ENCODE results near the gene RND2. TPM values are rescaled to one million over a fixed set of nuclear protein-coding genes. Genes with fewer than 3 reads are reported as not detected.
A peak's percentile ranks its signal among the peaks of the same experiment; 100 is the strongest.

RND2 gene
- total and polyA plus RNA-seq, 2 of the 13 experiments (the other 11 are each of a cell fraction or from before 2014, with no cell fraction given), result 0.05 to 0.11 TPM

DNA sequence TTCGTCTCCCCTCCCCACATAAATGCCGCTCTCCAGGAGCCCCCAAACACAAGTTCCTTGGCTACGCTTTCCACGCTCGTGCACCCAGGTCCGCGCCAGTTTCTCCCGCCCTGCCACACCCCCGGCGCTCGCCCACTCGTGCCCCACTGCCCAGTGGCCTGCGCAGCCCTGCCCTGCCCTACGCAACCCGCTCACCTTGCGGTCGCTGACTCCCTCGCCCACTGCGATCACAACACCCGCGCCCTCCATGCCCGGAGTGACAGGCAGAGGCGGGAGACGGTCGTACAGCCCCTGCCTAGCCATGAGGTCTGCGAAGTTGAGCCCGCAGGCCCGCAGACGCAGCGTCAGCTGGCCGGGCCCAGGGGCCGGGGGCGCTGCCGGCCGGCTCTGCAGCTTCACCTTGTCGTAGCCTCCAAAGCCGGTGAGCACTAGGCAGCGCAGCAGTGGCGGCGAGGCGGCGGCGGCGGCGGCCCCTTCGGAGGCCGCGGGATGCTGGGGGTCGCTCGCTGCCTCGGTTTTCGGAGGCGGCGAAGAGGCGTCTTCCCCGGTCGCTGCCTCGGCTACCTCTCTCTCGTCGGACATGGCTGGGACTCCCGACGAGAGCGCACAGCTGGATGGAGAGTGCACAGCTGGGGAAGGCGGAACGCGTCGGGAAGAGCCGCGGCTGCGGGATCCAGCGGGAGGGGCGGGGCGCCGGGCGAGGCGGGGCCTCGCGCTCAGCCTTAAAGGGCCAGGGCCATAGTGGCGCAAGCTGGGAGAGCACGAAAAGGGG is 3.1 kb upstream of the RND2 start, which contains the start of gene VAT1:
TSS of gene VAT1 (minus strand) at position 645 of the 772 bp plus-strand sequence. CDS start at position 582, 63 bp downstream.
- H3K9ac ChIP-seq (ENCODE audit: insufficient read depth, low read depth, low read length), result peak within 1 kb of the TSS; percentile 94
- H3K36me3 ChIP-seq (replicated peaks in 1 of 2; ENCODE audit: control insufficient read depth in 1 of 2, insufficient read depth in 2 of 2, low read length in 2 of 2), result peaks cover 10 to 29% of the 10 kb centered on the region in 2 experiments
- CTCF ChIA-PET (ENCODE audit: low intra/inter-chr PET ratio, low total read pairs), result no interaction called here
- H3K4me2 ChIP-seq (ENCODE audit: low read depth, low read length), result peak within 1 kb of the TSS; percentile 80
- peaks cover 26% of the 10 kb centered on the region for H3K79me2 ChIP-seq (ENCODE audit: insufficient read depth, low read length)
- DNase-seq (ENCODE audit: low spot score), result peak; percentile 72
- intact Hi-C loops (cut with micrococcal nuclease; ENCODE audit: unreplicated experiment) (loop anchor here (1.0 to 5.0 kb wide), 3 partner anchors 12 to 310 kb away; partner anchors contain the start of gene TMEM106A), in situ Hi-C loops (cut with HindIII; ENCODE audit: extremely low pct_ligation_motif_present, low pct_unique_long_range_greater_than_20kb) (no loop called here)
- H3K4me1 ChIP-seq (ENCODE audit: insufficient read depth, low read length), result peaks cover 45% of the 10 kb centered on the region
- peak within 1 kb of the TSS; percentile 96 to 100 (median 100) for H3K4me3 ChIP-seq (replicated peaks in 1 of 3; ENCODE audit: insufficient read depth in 1 of 3, low read depth in 2 of 3, low read length in 3 of 3)
- WGBS (ENCODE audit: low lambda C conversion rate), result 1% methylated on average over 28 of the region's 80 CpGs
- POLR2A ChIA-PET, result interaction anchor here (0.5 to 4.5 kb wide), 19 partner anchors 9 to 346 kb away, joined by 3 to 55 read pairs (median 6); partner anchors contain the start of genes IFI35, NBR1, RPL27 and TMEM106A
- TSS peak; percentile 60 for BruUV-seq (replicated peaks)
- no peaks in the 10 kb centered on the region; a peak in 1 of 5 replicates for H3K27me3 ChIP-seq (ENCODE audit: control insufficient read depth in 1 of 2, insufficient read depth in 2 of 2, low read length in 2 of 2)
- no peak within 1 kb of the TSS for H2AFZ ChIP-seq (ENCODE audit: low read length)
- FAIRE-seq, result peak; percentile 60
- H3K9me3 ChIP-seq (ENCODE audit: low read length), result no peaks in the 10 kb centered on the region
- no peaks in the 10 kb centered on the region for H4K20me1 ChIP-seq (ENCODE audit: insufficient read depth, low read length)
- ATAC-seq, result peak; percentile 83
- peak within 1 kb of the TSS; percentile 70 for H3K27ac ChIP-seq (ENCODE audit: extremely low read length, insufficient read depth, low read length)
- TF ChIP-seq EEA1 (CRISPR knock-in tag; IDR thresholded peaks at IDR 0.05; ENCODE audit: borderline replicate concordance) (peak; percentile 90; the same call in 1 of the 2 replicates), FOXK1 (CRISPR knock-in tag; IDR thresholded peaks at IDR 0.05; ENCODE audit: borderline replicate concordance, low read depth) (peak; percentile 48; the same call in 1 of the 2 replicates), FOXO1 (CRISPR knock-in tag; IDR thresholded peaks at IDR 0.05) (0 out of 2 replicates have a peak, but pooled peaks have one; percentile 47), IKZF4 (CRISPR knock-in tag; IDR thresholded peaks at IDR 0.05; ENCODE audit: borderline replicate concordance, low read depth, not compliant biosample characterization) (peak; percentile 84), CHCHD3 (CRISPR knock-in tag; IDR thresholded peaks at IDR 0.05) (no peak)
- TF ChIP-seq, protein P1, sequence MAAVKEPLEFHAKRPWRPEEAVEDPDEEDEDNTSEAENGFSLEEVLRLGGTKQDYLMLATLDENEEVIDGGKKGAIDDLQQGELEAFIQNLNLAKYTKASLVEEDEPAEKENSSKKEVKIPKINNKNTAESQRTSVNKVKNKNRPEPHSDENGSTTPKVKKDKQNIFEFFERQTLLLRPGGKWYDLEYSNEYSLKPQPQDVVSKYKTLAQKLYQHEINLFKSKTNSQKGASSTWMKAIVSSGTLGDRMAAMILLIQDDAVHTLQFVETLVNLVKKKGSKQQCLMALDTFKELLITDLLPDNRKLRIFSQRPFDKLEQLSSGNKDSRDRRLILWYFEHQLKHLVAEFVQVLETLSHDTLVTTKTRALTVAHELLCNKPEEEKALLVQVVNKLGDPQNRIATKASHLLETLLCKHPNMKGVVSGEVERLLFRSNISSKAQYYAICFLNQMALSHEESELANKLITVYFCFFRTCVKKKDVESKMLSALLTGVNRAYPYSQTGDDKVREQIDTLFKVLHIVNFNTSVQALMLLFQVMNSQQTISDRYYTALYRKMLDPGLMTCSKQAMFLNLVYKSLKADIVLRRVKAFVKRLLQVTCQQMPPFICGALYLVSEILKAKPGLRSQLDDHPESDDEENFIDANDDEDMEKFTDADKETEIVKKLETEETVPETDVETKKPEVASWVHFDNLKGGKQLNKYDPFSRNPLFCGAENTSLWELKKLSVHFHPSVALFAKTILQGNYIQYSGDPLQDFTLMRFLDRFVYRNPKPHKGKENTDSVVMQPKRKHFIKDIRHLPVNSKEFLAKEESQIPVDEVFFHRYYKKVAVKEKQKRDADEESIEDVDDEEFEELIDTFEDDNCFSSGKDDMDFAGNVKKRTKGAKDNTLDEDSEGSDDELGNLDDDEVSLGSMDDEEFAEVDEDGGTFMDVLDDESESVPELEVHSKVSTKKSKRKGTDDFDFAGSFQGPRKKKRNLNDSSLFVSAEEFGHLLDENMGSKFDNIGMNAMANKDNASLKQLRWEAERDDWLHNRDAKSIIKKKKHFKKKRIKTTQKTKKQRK (IDR thresholded peaks at IDR 0.05; ENCODE audit: low read length), result no peak
- TF ChIP-seq, protein P2, sequence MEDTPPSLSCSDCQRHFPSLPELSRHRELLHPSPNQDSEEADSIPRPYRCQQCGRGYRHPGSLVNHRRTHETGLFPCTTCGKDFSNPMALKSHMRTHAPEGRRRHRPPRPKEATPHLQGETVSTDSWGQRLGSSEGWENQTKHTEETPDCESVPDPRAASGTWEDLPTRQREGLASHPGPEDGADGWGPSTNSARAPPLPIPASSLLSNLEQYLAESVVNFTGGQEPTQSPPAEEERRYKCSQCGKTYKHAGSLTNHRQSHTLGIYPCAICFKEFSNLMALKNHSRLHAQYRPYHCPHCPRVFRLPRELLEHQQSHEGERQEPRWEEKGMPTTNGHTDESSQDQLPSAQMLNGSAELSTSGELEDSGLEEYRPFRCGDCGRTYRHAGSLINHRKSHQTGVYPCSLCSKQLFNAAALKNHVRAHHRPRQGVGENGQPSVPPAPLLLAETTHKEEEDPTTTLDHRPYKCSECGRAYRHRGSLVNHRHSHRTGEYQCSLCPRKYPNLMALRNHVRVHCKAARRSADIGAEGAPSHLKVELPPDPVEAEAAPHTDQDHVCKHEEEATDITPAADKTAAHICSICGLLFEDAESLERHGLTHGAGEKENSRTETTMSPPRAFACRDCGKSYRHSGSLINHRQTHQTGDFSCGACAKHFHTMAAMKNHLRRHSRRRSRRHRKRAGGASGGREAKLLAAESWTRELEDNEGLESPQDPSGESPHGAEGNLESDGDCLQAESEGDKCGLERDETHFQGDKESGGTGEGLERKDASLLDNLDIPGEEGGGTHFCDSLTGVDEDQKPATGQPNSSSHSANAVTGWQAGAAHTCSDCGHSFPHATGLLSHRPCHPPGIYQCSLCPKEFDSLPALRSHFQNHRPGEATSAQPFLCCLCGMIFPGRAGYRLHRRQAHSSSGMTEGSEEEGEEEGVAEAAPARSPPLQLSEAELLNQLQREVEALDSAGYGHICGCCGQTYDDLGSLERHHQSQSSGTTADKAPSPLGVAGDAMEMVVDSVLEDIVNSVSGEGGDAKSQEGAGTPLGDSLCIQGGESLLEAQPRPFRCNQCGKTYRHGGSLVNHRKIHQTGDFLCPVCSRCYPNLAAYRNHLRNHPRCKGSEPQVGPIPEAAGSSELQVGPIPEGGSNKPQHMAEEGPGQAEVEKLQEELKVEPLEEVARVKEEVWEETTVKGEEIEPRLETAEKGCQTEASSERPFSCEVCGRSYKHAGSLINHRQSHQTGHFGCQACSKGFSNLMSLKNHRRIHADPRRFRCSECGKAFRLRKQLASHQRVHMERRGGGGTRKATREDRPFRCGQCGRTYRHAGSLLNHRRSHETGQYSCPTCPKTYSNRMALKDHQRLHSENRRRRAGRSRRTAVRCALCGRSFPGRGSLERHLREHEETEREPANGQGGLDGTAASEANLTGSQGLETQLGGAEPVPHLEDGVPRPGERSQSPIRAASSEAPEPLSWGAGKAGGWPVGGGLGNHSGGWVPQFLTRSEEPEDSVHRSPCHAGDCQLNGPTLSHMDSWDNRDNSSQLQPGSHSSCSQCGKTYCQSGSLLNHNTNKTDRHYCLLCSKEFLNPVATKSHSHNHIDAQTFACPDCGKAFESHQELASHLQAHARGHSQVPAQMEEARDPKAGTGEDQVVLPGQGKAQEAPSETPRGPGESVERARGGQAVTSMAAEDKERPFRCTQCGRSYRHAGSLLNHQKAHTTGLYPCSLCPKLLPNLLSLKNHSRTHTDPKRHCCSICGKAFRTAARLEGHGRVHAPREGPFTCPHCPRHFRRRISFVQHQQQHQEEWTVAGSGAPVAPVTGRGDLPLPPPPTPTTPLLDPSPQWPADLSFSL (CRISPR knock-in tag; IDR thresholded peaks at IDR 0.05), result no peak
- TF ChIP-seq, protein P3, sequence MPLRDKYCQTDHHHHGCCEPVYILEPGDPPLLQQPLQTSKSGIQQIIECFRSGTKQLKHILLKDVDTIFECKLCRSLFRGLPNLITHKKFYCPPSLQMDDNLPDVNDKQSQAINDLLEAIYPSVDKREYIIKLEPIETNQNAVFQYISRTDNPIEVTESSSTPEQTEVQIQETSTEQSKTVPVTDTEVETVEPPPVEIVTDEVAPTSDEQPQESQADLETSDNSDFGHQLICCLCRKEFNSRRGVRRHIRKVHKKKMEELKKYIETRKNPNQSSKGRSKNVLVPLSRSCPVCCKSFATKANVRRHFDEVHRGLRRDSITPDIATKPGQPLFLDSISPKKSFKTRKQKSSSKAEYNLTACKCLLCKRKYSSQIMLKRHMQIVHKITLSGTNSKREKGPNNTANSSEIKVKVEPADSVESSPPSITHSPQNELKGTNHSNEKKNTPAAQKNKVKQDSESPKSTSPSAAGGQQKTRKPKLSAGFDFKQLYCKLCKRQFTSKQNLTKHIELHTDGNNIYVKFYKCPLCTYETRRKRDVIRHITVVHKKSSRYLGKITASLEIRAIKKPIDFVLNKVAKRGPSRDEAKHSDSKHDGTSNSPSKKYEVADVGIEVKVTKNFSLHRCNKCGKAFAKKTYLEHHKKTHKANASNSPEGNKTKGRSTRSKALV (CRISPR knock-in tag; IDR thresholded peaks at IDR 0.05), result peak; percentile 90

All from HepG2 (cell line).